GM12878 (cell line): Measurements from ENCODE around the gene TMEM14B. TPM values are rescaled to one million over a fixed set of nuclear protein-coding genes. Genes with fewer than 3 reads are reported as not detected.

ENCODE experiments used
- ATAC-seq: fragments of 200-7000 bp; cut with Tn5 transposase; 3 replicates; pipeline ENCODE4 v1.9.1; 2020; ENCODE audit warnings: mild to moderate bottlenecking, moderate library complexity
- BruUV-seq: library from RNA; stranded (reverse); fragments of 400-500 nt; replicated peaks from 2 replicates; lab custom pipeline; 2021; lab: Mats Ljungman, UMichigan
- CTCF ChIA-PET: fragments of 300-600 bp; sonication (Branson Sonifier 250); formaldehyde crosslinking; extraction: SDS; loops from one replicate; lab custom pipeline; 2021; ENCODE audit warnings: inconsistent platforms; lab: Yijun Ruan, JAX
- POLR2A ChIA-PET: fragments of 350-600 bp; formaldehyde crosslinking; extraction: SDS; loops from one replicate; lab custom pipeline; 2021; ENCODE audit warnings: inconsistent platforms; lab: Charles Lee
- RAD21 ChIA-PET: fragments of 300-600 bp; sonication (Branson Sonifier 250); formaldehyde crosslinking; loops from one replicate; lab custom pipeline; 2023; ENCODE audit warnings: antibody characterized with exemption; ENCODE audit not compliant: unreplicated experiment; lab: Charles Lee
- SMC1A ChIA-PET: fragments of 300-600 bp; sonication (Branson Sonifier 250); formaldehyde crosslinking; loops from one replicate; lab custom pipeline; 2023; ENCODE audit not compliant: unreplicated experiment, uncharacterized antibody; lab: Charles Lee
- DNase-seq: peaks from one replicate; pipeline ENCODE4 v3.0.0-alpha.2; 2011; ENCODE audit warnings: low read depth, low spot score
- FAIRE-seq: peaks from 3 replicates; lab custom pipeline; 2011; peaks lifted over from hg19 to GRCh38; lab: Jason Lieb, UNC
- H2AFZ ChIP-seq: 2 replicates; pipeline ENCODE4 v1.6.0; 2011; ENCODE audit warnings: low read depth, low read length, control low read depth; ENCODE audit not compliant: control insufficient read depth
- H3K27ac ChIP-seq: 2 replicates; pipeline ENCODE4 v1.5.1; 2011; ENCODE audit warnings: control low read depth; ENCODE audit not compliant: control insufficient read depth, insufficient read depth
- H3K27me3 ChIP-seq, 2 experiments: replicated peaks in 1 of 2; 2 replicates each; pipeline versions ENCODE4 v1.6.0 to v1.6.1; 2011; ENCODE audit warnings: low read length in 1 of 2; ENCODE audit not compliant: control insufficient read depth in 2 of 2, insufficient read depth in 2 of 2
- H3K36me3 ChIP-seq, 2 experiments: 2 replicates each; pipeline ENCODE4 v1.5.1; 2011; ENCODE audit warnings: low read length in 1 of 2; ENCODE audit not compliant: control insufficient read depth in 2 of 2, insufficient read depth in 2 of 2
- H3K4me1 ChIP-seq: 2 replicates; pipeline ENCODE4 v1.6.1; 2011; ENCODE audit warnings: mild to moderate bottlenecking, low read length, moderate library complexity, mixed read lengths; ENCODE audit not compliant: control insufficient read depth, insufficient read depth
- H3K4me2 ChIP-seq: 2 replicates; pipeline ENCODE4 v1.6.0; 2011; ENCODE audit warnings: control low read depth; ENCODE audit not compliant: control insufficient read depth, insufficient read depth
- H3K4me3 ChIP-seq: fragments of 200-600 bp; sonication (generic); 2 replicates; pipeline ENCODE4 v1.5.1; 2016
- H3K79me2 ChIP-seq: 2 replicates; pipeline ENCODE4 v1.6.0; 2011; ENCODE audit warnings: low read length; ENCODE audit not compliant: control insufficient read depth, insufficient read depth
- H3K9ac ChIP-seq: 2 replicates; pipeline ENCODE4 v1.8.0; 2011; ENCODE audit warnings: low read length, control low read depth, mixed read lengths; ENCODE audit not compliant: control insufficient read depth, insufficient read depth
- H3K9me3 ChIP-seq: replicated peaks from 3 replicates; pipeline ENCODE4 v1.5.1; 2011; ENCODE audit warnings: mild to moderate bottlenecking, low read length; ENCODE audit not compliant: control insufficient read depth, insufficient read depth
- H4K20me1 ChIP-seq: 2 replicates; pipeline ENCODE4 v1.6.0; 2011; ENCODE audit not compliant: control insufficient read depth, insufficient read depth
- ATF3 ChIP-seq: IDR thresholded peaks from 2 replicates; pipeline ENCODE4 v1.6.1; 2011; ENCODE audit warnings: low read depth, mild to moderate bottlenecking, low read length, moderate library complexity, borderline replicate concordance; ENCODE audit errors: extremely low read depth
- BACH1 ChIP-seq: fragments of 450-650 bp; IDR thresholded peaks from 2 replicates; pipeline ENCODE4 v1.6.1; 2017; ENCODE audit warnings: mild to moderate bottlenecking, borderline replicate concordance
- BMI1 ChIP-seq: fragments of 450-650 bp; IDR thresholded peaks from 2 replicates; pipeline ENCODE4 v1.6.1; 2016; ENCODE audit warnings: mild to moderate bottlenecking, moderate library complexity, borderline replicate concordance
- CTCF ChIP-seq, 3 experiments: IDR thresholded peaks in 2 of 3; conservative IDR thresholded peaks in 1 of 3; 2 replicates each; pipeline ENCODE4 v1.5.1; 2011; ENCODE audit warnings: low read depth in 3 of 3, low read length in 3 of 3, mild to moderate bottlenecking in 3 of 3, control low read depth in 2 of 3, moderate library complexity in 2 of 3, inconsistent platforms in 1 of 3, mixed read lengths in 1 of 3; ENCODE audit not compliant: control insufficient read depth in 2 of 3, insufficient read depth in 1 of 3; ENCODE audit errors: extremely low read depth in 1 of 3
- RAD21 ChIP-seq: IDR thresholded peaks from 2 replicates; pipeline ENCODE4 v1.6.1; 2011; ENCODE audit warnings: mild to moderate bottlenecking, low read depth, low read length, moderate library complexity; ENCODE audit not compliant: insufficient read depth
- SMC3 ChIP-seq: IDR thresholded peaks from 2 replicates; pipeline ENCODE4 v1.6.1; 2011; ENCODE audit warnings: low read length, improper control_type of control experiment, borderline replicate concordance
- WGBS: methylation state at CpG from one replicate; pipeline ENCODE4 v1.1.6; 2016; ENCODE audit warnings: low lambda C conversion rate; ENCODE audit not compliant: insufficient replicate concordance, insufficient coverage; ENCODE audit errors: missing lambda C conversion rate; 5-methylcytosine and 5-hydroxymethylcytosine counted together
- in situ Hi-C: fragments of 300-500 bp; cut with MboI; formaldehyde crosslinking; loops from 9 replicates; pipeline ENCODE4 v1.14.3; 2018; ENCODE audit warnings: mixed read lengths
- intact Hi-C: fragments of 100-400 bp; cut with micrococcal nuclease; formaldehyde crosslinking; loops from one replicate; pipeline ENCODE4 v1.14.2; 2022; ENCODE audit not compliant: unreplicated experiment
- polyA plus RNA-seq, 11 experiments: library from polyadenylated mRNA; depleted of rRNA in 4 of 11; unstranded in 6 of 11; stranded (reverse) in 5 of 11; fragments of >200 nt; fragmentation: Nextera tagmentation in 4 of 11; fragmentation: Illumina TruSeq in 1 of 11; extraction: Ambion mirVana in 4 of 11; extraction: Trizol in 1 of 11; gene quantifications; 1 replicate in 1 of 11; 2 replicates in 10 of 11; pipeline versions ENCODE4 v1.2.1 to v1.2.3, GENCODE V29; 2011 to 2016; ENCODE audit warnings: inconsistent platforms in 2 of 11, missing spikeins in 2 of 11, low read depth in 1 of 11
- total RNA-seq, 4 experiments: library from RNA; depleted of rRNA in 3 of 4; stranded (reverse); fragments of >200 nt in 3 of 4; fragmentation: Illumina TruSeq in 1 of 4; extraction: Trizol in 1 of 4; gene quantifications; 2 replicates each; pipeline versions ENCODE4 v1.2.1 to v1.2.3, GENCODE V29; 2013 to 2021
- TF ChIP-seq, protein P1 (sequence below): IDR thresholded peaks from 2 replicates; pipeline ENCODE4 v1.6.1; 2012; ENCODE audit warnings: low read length, inconsistent platforms

Gene TMEM14B
- total and polyA plus RNA-seq, 10 of the 15 experiments (the other 5 are each of a cell fraction or from before 2014, with no cell fraction given): 80.5 to 399 (median 136) TPM

DNA sequence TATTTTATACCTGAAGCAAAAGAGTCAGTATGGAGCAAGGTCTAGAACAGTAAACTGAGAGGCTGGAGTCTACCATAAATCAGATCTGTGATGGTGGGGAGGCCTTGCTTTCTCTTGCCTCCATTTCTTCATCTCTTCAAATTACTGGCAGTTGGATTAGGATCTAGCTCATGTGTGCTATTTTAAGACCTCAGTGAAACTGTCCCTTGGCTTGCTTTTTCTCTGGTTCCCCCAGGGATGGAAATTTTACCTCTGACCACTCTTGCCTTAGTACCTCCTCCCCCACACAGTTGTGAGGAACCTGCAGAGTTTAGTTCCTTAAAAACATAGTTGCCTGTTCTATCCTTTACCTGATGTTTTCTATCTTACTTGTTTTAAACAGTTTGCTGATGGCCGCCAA, 8.5 kb downstream of the TMEM14B start:
- no peak for TF ChIP-seq ATF3
- TF ChIP-seq, protein P1, sequence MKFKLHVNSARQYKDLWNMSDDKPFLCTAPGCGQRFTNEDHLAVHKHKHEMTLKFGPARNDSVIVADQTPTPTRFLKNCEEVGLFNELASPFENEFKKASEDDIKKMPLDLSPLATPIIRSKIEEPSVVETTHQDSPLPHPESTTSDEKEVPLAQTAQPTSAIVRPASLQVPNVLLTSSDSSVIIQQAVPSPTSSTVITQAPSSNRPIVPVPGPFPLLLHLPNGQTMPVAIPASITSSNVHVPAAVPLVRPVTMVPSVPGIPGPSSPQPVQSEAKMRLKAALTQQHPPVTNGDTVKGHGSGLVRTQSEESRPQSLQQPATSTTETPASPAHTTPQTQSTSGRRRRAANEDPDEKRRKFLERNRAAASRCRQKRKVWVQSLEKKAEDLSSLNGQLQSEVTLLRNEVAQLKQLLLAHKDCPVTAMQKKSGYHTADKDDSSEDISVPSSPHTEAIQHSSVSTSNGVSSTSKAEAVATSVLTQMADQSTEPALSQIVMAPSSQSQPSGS: no peak
- Histone ChIP-seq H3K4me2 (no peak overlapping the region), H4K20me1 (no peaks in the 10 kb centered on the region), H3K4me1 (no peaks in the 10 kb centered on the region), H3K27ac (no peak overlapping the region), H3K36me3 (peaks cover 0 to 15% of the 10 kb centered on the region in 2 experiments; a peak in 2 of 4 replicates), H3K4me3 (no peak overlapping the region), H2AFZ (no peak overlapping the region), H3K9ac (no peak overlapping the region), H3K79me2 (peaks cover 2% of the 10 kb centered on the region), H3K9me3 (no peaks in the 10 kb centered on the region), H3K27me3 (no peaks in the 10 kb centered on the region)
- ChIA-PET SMC1A (no interaction called here), RAD21 (no interaction called here), POLR2A (no interaction called here), CTCF (interaction anchor here (1.1 kb wide), 1 partner anchor 277 kb away, joined by 3 read pairs; no protein-coding TSS in a partner anchor)
- DNase-seq: no peak
- intact Hi-C loops: no loop called here
- BruUV-seq: no TSS peak
- FAIRE-seq: peak; percentile 54
- whole genome bisulfite sequencing: 88% methylated on average over 1 of the region's 1 CpG
- in situ Hi-C loops: no loop called here
- no peak for ATAC-seq

- no peaks in the 10 kb centered on the region for H3K27me3 ChIP-seq
- DNase-seq (no peak), ATAC-seq (peak; percentile 88), FAIRE-seq (no peak)
- SMC1A ChIA-PET: interaction anchor here (0.9 to 2.1 kb wide), 3 partner anchors 40 to 249 kb away, joined by 3 to 7 read pairs (median 3); partner anchors contain the start of gene PAK1IP1
- no peak overlapping the region for H2AFZ ChIP-seq
- no peak overlapping the region for H3K4me3 ChIP-seq
- BruUV-seq: no TSS peak
- in situ Hi-C loops (no loop called here), intact Hi-C loops (loop anchor here (1.0 kb wide), 1 partner anchor 249 kb away; no protein-coding TSS in a partner anchor)
- CTCF ChIA-PET: interaction anchor here (0.6 to 2.8 kb wide), 9 partner anchors 11 to 281 kb away, joined by 3 to 9 read pairs (median 3); no protein-coding TSS in a partner anchor
- 64% methylated on average over 3 of the region's 3 CpGs for WGBS
- H4K20me1 ChIP-seq: no peaks in the 10 kb centered on the region
- H3K4me2 ChIP-seq: no peak overlapping the region
- POLR2A ChIA-PET: interaction anchor here (0.6 to 1.9 kb wide), 5 partner anchors 11 to 845 kb away, joined by 3 to 7 read pairs (median 5); partner anchors contain the start of gene TMEM14B
- no peaks in the 10 kb centered on the region for H3K4me1 ChIP-seq
- peaks cover 0 to 3% of the 10 kb centered on the region in 2 experiments; a peak in 2 of 4 replicates for H3K36me3 ChIP-seq
- H3K79me2 ChIP-seq: no peaks in the 10 kb centered on the region; the same call in 1 of the 2 replicates
- H3K9me3 ChIP-seq: no peaks in the 10 kb centered on the region
- no peak overlapping the region for H3K27ac ChIP-seq
- TF ChIP-seq CTCF (IDR thresholded peaks at IDR 0.05 in 2 of 3, conservative IDR thresholded peaks at IDR 0.05 in 1 of 3; ENCODE audit: control insufficient read depth in 2 of 3, extremely low read depth in 1 of 3, insufficient read depth in 1 of 3, low read depth in 3 of 3, low read length in 3 of 3) (peak; percentile 41 to 58 (median 44); a peak in 5 of 6 replicates), RAD21 (peak; percentile 46), SMC3 (peak; percentile 35; the same call in 1 of the 2 replicates), BACH1 (0 out of 2 replicates have a peak, but pooled peaks have one; percentile 29), BMI1 (no peak)
- no peak overlapping the region for H3K9ac ChIP-seq
- RAD21 ChIA-PET: interaction anchor here (1.0 kb wide), 1 partner anchor 92 kb away, joined by 3 read pairs; no protein-coding TSS in a partner anchor
Measured at GRCh38 chr6:10759312-10759839, 11.8 kb downstream of the TMEM14B start.
